Suprapubic skin (tissue), 3 donors: ENCODE results near the gene CCNL2.

ENCODE experiments used
- CTCF ChIP-seq, 2 donors: fragments of 200-600 bp in 1 of 2; fragments of 450-650 bp in 1 of 2; sonication (generic) in 1 of 2; IDR thresholded peaks; one replicate each; pipeline ENCODE4 v1.5.1; 2016 to 2019; ENCODE audit warnings: antibody characterized with exemption in 2 of 2, mild to moderate bottlenecking in 1 of 2, moderate library complexity in 1 of 2
- POLR2A ChIP-seq, 2 donors: fragments of 450-650 bp; IDR thresholded peaks; one replicate each; pipeline ENCODE4 v1.6.1; 2017; ENCODE audit warnings: antibody characterized with exemption in 2 of 2, mild to moderate bottlenecking in 2 of 2, moderate library complexity in 2 of 2

- no peak for TF ChIP-seq POLR2A (IDR thresholded peaks at IDR 0.05)
- no peak for TF ChIP-seq CTCF (IDR thresholded peaks at IDR 0.05)
These were observed 58.2 kb downstream of the CCNL2 start for GRCh38 chr1:1340791-1341548.
